GM12891 (cell line): ENCODE data around the gene DHRS7.

Experiments used
- PAX5 ChIP-seq: IDR thresholded peaks from 2 replicates; pipeline ENCODE4 v1.6.1; 2011; ENCODE audit warnings: low read length, moderate library complexity, mild to moderate bottlenecking; ENCODE audit not compliant: insufficient read depth, severe bottlenecking
- POLR2A ChIP-seq: IDR thresholded peaks from 2 replicates; pipeline ENCODE4 v1.6.1; 2011; ENCODE audit warnings: low read depth, low read length, control low read depth
- POLR2AphosphoS5 ChIP-seq: IDR thresholded peaks from 2 replicates; pipeline ENCODE4 v1.6.1; 2011; ENCODE audit warnings: low read depth, low read length, control low read depth
- POU2F2 ChIP-seq: IDR thresholded peaks from 2 replicates; pipeline ENCODE4 v1.6.1; 2011; ENCODE audit warnings: low read depth, mild to moderate bottlenecking, control low read depth, low read length, moderate library complexity
- SPI1 ChIP-seq: IDR thresholded peaks from 2 replicates; pipeline ENCODE4 v1.6.1; 2011; ENCODE audit warnings: low read depth, low read length, control low read depth
- TAF1 ChIP-seq: IDR thresholded peaks from 2 replicates; pipeline ENCODE4 v1.6.1; 2011; ENCODE audit warnings: low read depth, low read length, control low read depth

DNA sequence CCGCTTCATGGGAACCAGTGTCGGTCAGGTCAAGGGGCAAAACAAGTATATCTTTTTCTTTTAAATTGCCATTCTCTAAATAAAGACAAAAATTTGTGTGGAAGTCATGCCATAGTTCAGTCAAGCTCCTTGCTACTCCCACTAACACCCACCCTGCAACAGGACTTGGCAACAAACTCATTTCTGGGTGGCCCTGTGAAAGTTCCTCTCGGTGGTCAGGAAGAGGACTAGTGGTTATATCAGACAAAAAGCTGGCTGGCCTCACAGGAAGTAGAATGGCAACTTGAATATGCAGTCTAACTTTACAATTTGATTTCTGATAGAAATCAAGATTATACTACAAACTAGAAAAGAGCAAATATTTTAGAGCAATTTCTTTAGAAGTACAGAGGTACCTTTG, 11.2 kb downstream of the DHRS7 start:
- TF ChIP-seq POLR2AphosphoS5 (no peak), PAX5 (no peak), POLR2A (no peak), TAF1 (no peak), SPI1 (no peak), POU2F2 (no peak)
